ENCODE data around the gene RYR3.

DNA sequence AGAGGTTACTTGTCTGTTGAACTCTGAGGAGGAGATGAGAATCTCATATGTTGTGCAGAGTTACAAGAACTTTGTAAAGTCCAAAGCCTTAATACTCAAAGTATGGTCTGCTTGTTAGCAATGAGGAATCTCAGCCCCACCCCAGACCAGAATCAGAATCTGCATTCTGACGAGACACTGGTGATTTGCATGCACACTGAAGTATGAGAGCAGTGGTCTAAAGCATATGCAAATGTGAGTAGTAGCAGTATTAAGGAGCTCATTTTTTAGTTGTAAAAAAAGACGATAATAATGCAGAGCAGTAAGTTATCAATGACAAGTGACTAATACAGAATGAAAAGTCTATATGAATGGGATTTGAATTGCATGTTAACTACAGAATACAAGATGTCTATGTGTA, 327.7 kb downstream of the RYR3 start:
- TF ChIP-seq, protein P1, sequence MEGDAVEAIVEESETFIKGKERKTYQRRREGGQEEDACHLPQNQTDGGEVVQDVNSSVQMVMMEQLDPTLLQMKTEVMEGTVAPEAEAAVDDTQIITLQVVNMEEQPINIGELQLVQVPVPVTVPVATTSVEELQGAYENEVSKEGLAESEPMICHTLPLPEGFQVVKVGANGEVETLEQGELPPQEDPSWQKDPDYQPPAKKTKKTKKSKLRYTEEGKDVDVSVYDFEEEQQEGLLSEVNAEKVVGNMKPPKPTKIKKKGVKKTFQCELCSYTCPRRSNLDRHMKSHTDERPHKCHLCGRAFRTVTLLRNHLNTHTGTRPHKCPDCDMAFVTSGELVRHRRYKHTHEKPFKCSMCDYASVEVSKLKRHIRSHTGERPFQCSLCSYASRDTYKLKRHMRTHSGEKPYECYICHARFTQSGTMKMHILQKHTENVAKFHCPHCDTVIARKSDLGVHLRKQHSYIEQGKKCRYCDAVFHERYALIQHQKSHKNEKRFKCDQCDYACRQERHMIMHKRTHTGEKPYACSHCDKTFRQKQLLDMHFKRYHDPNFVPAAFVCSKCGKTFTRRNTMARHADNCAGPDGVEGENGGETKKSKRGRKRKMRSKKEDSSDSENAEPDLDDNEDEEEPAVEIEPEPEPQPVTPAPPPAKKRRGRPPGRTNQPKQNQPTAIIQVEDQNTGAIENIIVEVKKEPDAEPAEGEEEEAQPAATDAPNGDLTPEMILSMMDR (IDR thresholded peaks at IDR 0.05): no peak
- TF ChIP-seq POLR2A (IDR thresholded peaks at IDR 0.05; ENCODE audit: low read depth): no peak

Measured in esophagus muscularis mucosa (tissue), 3 donors.